ENCODE data around the gene ZRANB1. TPM values are rescaled to one million over a fixed set of nuclear protein-coding genes. Genes with fewer than 3 reads are reported as not detected.

The ZRANB1 gene
- total RNA-seq, 1 donor from 2014 or later, result 21.8 TPM

DNA sequence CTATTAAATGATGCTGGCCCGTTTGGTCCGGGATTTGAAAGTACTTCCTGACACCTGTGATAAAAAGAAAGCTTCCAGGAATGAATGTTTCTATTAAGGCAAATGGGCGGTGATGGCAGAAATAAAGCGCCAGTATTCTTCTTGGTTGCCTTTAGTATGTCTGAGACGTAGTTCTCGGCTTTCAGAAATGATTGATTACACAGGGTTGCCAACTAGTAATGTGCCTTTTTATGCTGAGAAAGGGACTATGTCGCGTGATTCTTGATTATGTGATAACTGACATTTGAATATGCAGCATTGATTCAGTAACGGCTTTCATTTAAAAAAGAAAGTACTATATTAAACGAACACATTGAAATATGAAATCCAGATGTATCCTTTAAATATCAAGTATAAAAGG lies 13.9 kb downstream of the ZRANB1 start:
- Histone ChIP-seq H2AFZ (replicated peaks) (no peak overlapping the region), H4K20me1 (ENCODE audit: low read depth) (peaks cover 79% of the 10 kb centered on the region), H3F3A (ENCODE audit: low read depth) (no peaks in the 10 kb centered on the region), H3K27me3 (no peaks in the 10 kb centered on the region), H3K79me2 (ENCODE audit: low read depth) (peaks cover 99% of the 10 kb centered on the region), H3K9me3 (ENCODE audit: low read depth) (no peaks in the 10 kb centered on the region), H3K9ac (no peak overlapping the region), H3K4me2 (no peak overlapping the region), H3K36me3 (no peaks in the 10 kb centered on the region), H3K4me1 (no peaks in the 10 kb centered on the region), H3K4me3 (no peak overlapping the region), H3K27ac (no peak overlapping the region)
- H3K4me1 Mint-ChIP-seq, result peaks cover 10% of the 10 kb centered on the region
- H3K9me3 Mint-ChIP-seq, result no peaks in the 10 kb centered on the region
- TF ChIP-seq, protein P1, sequence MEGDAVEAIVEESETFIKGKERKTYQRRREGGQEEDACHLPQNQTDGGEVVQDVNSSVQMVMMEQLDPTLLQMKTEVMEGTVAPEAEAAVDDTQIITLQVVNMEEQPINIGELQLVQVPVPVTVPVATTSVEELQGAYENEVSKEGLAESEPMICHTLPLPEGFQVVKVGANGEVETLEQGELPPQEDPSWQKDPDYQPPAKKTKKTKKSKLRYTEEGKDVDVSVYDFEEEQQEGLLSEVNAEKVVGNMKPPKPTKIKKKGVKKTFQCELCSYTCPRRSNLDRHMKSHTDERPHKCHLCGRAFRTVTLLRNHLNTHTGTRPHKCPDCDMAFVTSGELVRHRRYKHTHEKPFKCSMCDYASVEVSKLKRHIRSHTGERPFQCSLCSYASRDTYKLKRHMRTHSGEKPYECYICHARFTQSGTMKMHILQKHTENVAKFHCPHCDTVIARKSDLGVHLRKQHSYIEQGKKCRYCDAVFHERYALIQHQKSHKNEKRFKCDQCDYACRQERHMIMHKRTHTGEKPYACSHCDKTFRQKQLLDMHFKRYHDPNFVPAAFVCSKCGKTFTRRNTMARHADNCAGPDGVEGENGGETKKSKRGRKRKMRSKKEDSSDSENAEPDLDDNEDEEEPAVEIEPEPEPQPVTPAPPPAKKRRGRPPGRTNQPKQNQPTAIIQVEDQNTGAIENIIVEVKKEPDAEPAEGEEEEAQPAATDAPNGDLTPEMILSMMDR (IDR thresholded peaks at IDR 0.05), result no peak
- TF ChIP-seq EZH2phosphoT487 (IDR thresholded peaks at IDR 0.05) (no peak), EZH2 (IDR thresholded peaks at IDR 0.05) (no peak)
- peaks cover 5% of the 10 kb centered on the region for H3K36me3 Mint-ChIP-seq
- no peak overlapping the region for H3K27ac Mint-ChIP-seq
- no peak overlapping the region for H3K4me3 Mint-ChIP-seq
- DNase-seq (ENCODE audit: low spot score), result no peak
- H3K27me3 Mint-ChIP-seq (ENCODE audit: insufficient read depth, low read depth), result peaks cover 2% of the 10 kb centered on the region

DNA sequence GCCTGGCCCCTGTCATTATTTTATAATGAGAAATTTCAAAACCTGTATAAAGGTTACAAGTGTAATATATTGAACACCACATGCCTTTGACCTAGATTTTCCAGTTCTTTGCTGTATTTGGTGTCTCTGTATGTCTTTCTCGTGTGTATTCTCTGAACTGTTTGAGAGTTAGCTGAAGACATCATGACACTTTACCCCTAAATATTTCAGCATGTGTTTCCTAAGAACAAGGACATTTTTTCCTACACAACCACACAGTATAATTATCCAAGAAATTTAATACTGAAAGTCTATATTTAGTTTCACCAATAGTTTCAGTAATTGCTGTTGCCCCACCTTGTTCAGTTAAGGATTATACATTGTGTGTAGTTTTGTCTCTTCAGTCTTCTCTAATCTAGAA lies 14.8 kb downstream of the ZRANB1 start:
- Mint-ChIP-seq H3K27me3 (ENCODE audit: insufficient read depth, low read depth) (peaks cover 2% of the 10 kb centered on the region), H3K27ac (no peak overlapping the region), H3K4me1 (peaks cover 10% of the 10 kb centered on the region), H3K36me3 (peaks cover 5% of the 10 kb centered on the region), H3K9me3 (no peaks in the 10 kb centered on the region), H3K4me3 (no peak overlapping the region)
- no peaks in the 10 kb centered on the region for H3K9me3 ChIP-seq (ENCODE audit: low read depth)
- no peak for DNase-seq (ENCODE audit: low spot score)
- no peak overlapping the region for H3K4me3 ChIP-seq
- peaks cover 80% of the 10 kb centered on the region for H4K20me1 ChIP-seq (ENCODE audit: low read depth)
- peaks cover 99% of the 10 kb centered on the region for H3K79me2 ChIP-seq (ENCODE audit: low read depth)
- H2AFZ ChIP-seq (replicated peaks), result no peak overlapping the region
- no peak overlapping the region for H3K4me2 ChIP-seq
- H3K36me3 ChIP-seq, result no peaks in the 10 kb centered on the region
- no peaks in the 10 kb centered on the region for H3K4me1 ChIP-seq
- no peak for TF ChIP-seq EZH2 (IDR thresholded peaks at IDR 0.05)
- H3K27me3 ChIP-seq, result no peaks in the 10 kb centered on the region
- no peak overlapping the region for H3K27ac ChIP-seq
- H3F3A ChIP-seq (ENCODE audit: low read depth), result no peaks in the 10 kb centered on the region
- H3K9ac ChIP-seq, result no peak overlapping the region

DNA sequence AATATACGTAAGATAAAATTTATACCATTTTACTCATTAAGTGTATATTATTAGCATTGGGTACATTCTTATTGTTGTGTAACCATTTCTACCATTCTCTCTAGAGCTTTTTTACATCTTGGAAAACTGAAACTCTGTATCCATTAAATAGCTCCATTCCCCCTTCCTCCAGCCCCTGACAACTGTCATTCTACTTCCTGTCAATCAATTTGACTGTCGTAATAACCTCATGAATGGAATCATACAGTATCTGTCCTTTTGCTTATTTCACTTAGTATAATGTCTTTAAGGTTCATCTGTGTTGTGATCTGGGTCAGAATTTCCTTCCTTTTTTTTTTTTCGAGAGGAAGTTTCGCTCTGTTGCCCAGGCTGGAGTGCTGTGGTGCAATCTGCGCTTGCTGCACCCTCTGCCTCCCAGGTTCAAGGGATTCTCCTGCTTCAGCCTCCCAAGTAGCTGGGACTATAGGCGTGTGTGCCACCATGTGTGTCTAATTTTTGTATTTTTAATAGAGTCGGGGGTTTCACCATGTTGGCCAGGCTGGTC lies 15.6 kb downstream of the ZRANB1 start:
- Histone ChIP-seq H2AFZ (replicated peaks) (no peak overlapping the region), H3K4me1 (no peaks in the 10 kb centered on the region), H3K9ac (no peak overlapping the region), H3K9me3 (ENCODE audit: low read depth) (no peaks in the 10 kb centered on the region), H3K27ac (no peak overlapping the region), H3K27me3 (no peaks in the 10 kb centered on the region), H3K4me2 (no peak overlapping the region), H3K36me3 (no peaks in the 10 kb centered on the region), H3F3A (ENCODE audit: low read depth) (no peaks in the 10 kb centered on the region), H4K20me1 (ENCODE audit: low read depth) (peaks cover 73% of the 10 kb centered on the region), H3K79me2 (ENCODE audit: low read depth) (peaks cover 99% of the 10 kb centered on the region), H3K4me3 (no peak overlapping the region)
- DNase-seq (ENCODE audit: low spot score), result no peak
- H3K4me1 Mint-ChIP-seq, result peaks cover 7% of the 10 kb centered on the region
- TF ChIP-seq, protein P1 (IDR thresholded peaks at IDR 0.05), result no peak
- TF ChIP-seq EZH2 (IDR thresholded peaks at IDR 0.05) (no peak), EZH2phosphoT487 (IDR thresholded peaks at IDR 0.05) (no peak)
- peaks cover 3% of the 10 kb centered on the region for H3K36me3 Mint-ChIP-seq
- no peaks in the 10 kb centered on the region for H3K9me3 Mint-ChIP-seq
- H3K4me3 Mint-ChIP-seq, result no peak overlapping the region
- H3K27ac Mint-ChIP-seq, result no peak overlapping the region
- H3K27me3 Mint-ChIP-seq (ENCODE audit: insufficient read depth, low read depth), result no peaks in the 10 kb centered on the region

DNA sequence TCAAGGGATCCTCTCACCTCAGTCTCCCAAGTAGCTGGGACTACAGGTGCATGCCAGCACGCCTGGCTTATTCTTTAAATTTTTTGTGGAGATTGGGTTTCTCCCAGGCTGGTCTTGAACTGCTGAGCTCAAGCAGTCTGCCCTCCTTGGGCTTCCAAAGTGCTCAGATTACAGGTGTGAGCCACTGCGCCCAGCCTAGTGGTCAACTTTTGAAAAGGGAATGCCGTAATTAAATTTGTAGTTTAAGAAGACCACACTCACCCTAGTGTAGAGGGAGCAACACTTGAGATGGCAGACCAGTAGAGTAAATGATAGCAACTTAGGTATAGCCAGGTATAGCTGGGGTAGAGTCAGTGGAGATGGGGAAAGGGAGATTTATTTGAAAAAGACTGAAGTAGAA lies 17.6 kb downstream of the ZRANB1 start:
- no peaks in the 10 kb centered on the region for H3K36me3 ChIP-seq
- no peaks in the 10 kb centered on the region for H3F3A ChIP-seq (ENCODE audit: low read depth)
- Mint-ChIP-seq H3K27me3 (ENCODE audit: insufficient read depth, low read depth) (no peaks in the 10 kb centered on the region), H3K36me3 (peaks cover 2% of the 10 kb centered on the region), H3K27ac (no peak overlapping the region), H3K4me3 (no peak overlapping the region), H3K9me3 (no peaks in the 10 kb centered on the region), H3K4me1 (peaks cover 3% of the 10 kb centered on the region)
- peaks cover 98% of the 10 kb centered on the region for H3K79me2 ChIP-seq (ENCODE audit: low read depth)
- peaks cover 75% of the 10 kb centered on the region for H4K20me1 ChIP-seq (ENCODE audit: low read depth)
- H3K4me3 ChIP-seq, result no peak overlapping the region
- no peak overlapping the region for H3K4me2 ChIP-seq
- no peak overlapping the region for H2AFZ ChIP-seq (replicated peaks)
- H3K9me3 ChIP-seq (ENCODE audit: low read depth), result no peaks in the 10 kb centered on the region
- DNase-seq (ENCODE audit: low spot score), result no peak
- no peaks in the 10 kb centered on the region for H3K27me3 ChIP-seq
- no peak overlapping the region for H3K9ac ChIP-seq
- TF ChIP-seq EZH2phosphoT487 (IDR thresholded peaks at IDR 0.05) (no peak), EZH2 (IDR thresholded peaks at IDR 0.05) (no peak)
- TF ChIP-seq, protein P1 (IDR thresholded peaks at IDR 0.05), result no peak
- no peaks in the 10 kb centered on the region for H3K4me1 ChIP-seq
- no peak overlapping the region for H3K27ac ChIP-seq

All from neural progenitor cell (in vitro differentiated cells).